HG02840 (cell line): ENCODE measurements around the gene GNAS-AS1.

Experiments used
- ATAC-seq: cut with Tn5 transposase; IDR thresholded peaks from one replicate; pipeline ENCODE4 v1.9.1; 2021; ENCODE audit warnings: mild to moderate bottlenecking, moderate library complexity, moderate number of reproducible peaks; ENCODE audit not compliant: unreplicated experiment, low FRiP score

The GNAS-AS1 gene

DNA sequence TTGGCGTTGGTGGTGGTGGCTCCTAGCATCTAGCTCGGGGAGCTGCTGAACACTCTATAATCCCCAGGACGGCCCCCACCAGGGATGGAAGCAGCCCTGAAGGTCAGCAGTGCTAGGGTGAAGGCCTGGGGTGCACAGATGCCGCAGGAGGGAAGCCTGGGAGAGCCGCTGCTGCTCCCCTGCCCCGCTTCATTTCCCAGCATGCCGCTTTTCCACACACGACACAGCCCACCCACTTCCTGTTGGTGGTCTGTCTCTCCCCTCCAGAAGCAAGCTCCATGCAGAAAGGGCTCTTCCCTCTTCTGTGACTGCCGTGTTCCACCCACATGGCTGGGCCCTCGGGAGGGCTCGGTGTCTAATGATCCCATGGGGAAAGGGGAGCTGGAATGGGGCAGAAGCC, 35.3 kb downstream of the GNAS-AS1 start:
- ATAC-seq: no peak

DNA sequence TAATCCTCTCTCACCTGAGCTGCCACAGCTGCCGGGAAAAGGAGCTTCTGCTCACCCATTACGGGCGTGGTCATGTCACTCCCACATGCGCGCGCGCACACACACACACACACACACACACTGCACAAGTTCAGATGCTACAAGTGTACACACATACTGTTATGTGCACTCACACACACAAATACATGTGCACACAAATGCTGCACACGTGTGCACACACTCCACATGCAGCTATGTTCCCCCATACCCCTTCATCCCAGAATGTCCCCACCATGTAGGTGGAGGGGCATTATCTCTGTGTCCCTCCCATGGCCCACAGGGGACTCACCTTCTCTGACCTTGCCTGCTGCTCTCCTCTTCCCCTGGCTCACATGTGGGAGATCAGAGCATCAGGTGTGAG, 37.3 kb downstream of the GNAS-AS1 start:
- ATAC-seq: no peak

DNA sequence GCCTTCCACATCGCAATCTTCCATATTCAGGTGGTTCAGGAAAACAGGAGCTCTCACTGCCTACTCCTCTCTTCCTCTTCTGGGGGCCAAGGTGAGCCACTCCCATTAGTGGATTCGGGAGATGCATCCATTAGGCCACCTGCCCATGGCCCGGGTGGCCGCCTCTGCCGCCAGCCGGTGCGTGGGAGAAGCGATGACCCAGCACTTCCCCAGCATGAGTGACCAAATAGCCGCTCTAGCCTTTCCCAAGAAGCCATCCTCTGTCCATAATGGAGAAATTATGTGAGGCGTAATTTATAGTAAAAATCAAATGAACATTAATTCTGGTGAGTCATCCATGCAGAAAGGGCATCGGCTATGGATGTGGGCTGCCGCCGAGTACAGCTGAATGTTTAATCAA, 39.4 kb downstream of the GNAS-AS1 start:
- ATAC-seq: no peak

DNA sequence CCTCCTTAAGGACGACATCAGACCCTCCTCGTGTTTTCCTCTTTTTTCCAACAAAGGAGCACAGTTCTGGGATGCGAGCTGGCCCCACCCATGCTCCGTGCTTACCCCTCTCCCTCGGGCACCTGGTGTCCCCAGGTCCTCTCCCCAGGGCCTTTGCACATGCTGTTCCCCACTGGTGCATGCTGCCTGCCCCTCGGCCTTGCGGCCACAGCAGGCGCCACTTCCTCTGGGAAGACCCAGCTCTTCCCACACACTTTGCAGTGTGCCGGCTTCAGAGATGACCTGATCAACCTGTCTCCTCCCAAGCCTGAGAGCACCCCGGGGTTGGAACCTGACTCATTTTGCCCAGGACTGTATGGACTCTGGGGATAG, 39.8 kb downstream of the GNAS-AS1 start:
- ATAC-seq: no peak

DNA sequence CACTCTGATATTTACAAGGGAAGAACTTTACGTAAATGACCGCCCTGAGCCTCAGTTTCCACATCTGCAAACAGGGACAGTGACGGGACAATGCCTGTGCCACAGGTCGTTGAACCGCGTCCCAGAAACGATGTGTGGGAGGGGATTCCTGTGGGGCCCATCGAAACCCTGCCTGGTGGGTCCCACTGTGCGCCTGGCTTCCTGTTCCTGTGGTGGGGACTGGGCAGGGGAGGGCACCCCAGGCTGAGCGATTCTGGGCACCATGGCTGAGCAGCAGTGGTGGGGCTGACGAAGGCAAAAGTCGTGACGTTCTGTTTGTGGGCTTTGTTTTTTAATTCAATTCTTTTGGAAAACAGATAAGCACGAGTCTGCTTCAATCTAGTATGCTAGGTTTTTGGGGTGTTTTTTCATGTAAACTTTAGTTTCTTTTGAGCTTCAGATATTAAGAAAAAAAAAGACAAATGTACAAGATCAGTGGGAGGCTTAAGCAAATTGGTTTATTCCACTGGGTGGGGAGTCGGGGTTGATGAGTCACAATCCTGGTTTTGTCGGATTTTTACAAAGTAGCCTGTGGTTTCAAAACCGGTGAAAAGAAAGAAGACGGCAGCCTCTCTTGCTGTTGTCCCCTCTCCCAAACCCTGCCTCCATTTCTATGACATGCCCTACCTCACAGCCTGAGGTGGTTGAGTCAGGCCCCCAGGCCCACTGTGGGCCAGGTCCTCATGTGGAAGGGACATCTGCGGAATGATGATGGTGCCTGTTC, 40.4 kb downstream of the GNAS-AS1 start:
- ATAC-seq: no peak

DNA sequence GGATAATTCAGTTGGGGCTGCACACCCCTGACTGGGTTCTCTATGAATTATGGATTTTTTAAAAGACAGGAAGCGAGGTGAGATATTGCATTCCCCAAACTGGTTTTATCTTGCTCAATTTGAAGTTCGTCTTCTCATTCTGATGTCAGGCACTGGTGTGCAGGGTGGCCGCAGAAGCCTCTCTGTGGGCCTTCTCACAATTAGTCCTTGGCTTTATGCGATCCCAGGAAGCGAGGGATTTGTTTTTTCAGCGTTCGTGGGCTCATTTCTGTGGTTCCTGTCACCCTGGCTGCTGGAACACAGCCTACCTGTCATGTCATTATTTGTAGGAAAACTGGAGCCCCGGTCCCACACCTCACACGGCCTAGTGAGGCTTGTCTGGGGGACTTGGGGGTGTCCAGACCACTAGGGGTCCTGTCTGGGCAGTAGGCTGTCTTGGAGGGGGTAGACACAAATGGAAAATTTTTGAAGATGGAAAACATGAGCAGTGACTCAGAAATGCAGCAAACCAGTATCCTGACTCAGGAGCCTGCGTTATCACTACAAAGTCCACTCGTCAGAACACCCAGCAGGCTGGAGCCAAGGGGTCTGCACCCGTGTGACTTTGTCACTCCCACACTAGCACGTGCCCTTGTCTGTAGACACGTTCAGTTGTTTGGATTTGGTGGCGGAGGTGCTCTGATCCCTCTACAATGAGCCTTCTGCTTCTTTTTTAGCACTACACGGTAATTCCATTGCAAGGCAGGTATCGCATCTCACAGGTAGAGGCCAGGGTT, 42.2 kb downstream of the GNAS-AS1 start:
- no peak for ATAC-seq

DNA sequence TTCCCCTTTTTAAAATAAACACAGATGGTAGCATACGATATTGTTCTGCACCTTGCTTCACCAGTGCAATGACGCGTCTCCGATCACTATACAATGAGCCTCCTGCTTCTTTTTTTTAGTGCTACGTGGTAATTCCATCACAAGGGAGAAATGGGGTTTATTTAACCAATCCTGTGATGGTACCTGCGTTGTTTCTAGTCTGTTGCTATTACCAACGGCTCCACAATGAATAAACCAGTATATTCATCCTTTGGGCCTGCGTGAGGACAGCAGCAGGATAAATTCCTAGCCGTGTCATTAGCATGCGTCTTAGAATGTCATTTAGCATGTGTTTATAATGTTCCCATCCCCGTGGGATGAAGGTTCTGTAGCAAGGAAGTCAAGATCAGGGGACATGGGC, 42.9 kb downstream of the GNAS-AS1 start:
- ATAC-seq: no peak

DNA sequence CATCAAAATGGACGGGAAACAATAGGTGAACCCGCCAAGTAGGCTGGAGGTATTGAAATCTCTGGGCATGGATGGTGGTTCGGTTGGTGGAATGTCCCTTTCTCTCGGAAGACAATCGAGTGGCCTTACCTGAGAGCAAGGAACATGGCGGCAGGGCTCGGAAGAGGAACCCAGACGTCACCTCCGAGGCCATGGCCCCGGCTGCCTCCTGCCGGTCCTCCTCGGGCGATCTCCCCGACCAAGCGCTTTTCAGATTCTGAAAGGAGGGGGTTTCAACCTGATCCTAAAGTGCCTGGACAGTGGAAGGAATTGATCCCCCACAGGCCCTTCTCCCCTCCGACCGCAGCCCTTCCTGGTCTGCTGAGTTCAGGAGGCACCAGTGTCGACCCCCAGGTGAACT, 47.2 kb downstream of the GNAS-AS1 start:
- ATAC-seq: no peak

DNA sequence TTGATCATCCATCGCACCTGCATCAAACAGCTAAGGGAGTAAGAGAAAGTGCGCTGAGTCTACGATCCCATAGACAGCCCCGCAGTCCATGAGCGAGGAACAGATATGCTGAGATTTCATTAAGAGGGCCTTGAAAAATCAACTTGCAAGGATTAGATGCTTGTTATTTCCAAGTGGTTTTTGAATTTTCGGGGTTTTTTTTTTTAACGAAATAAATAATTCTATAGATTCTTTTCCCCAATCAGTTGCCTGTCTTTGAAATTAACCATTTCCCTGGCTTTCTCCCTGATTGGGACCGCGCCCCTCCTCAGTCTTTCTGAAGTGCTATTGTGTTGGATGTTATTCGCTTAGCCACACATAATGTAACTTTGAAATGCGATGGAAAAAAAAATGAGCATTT, 48.6 kb downstream of the GNAS-AS1 start:
- ATAC-seq: no peak

DNA sequence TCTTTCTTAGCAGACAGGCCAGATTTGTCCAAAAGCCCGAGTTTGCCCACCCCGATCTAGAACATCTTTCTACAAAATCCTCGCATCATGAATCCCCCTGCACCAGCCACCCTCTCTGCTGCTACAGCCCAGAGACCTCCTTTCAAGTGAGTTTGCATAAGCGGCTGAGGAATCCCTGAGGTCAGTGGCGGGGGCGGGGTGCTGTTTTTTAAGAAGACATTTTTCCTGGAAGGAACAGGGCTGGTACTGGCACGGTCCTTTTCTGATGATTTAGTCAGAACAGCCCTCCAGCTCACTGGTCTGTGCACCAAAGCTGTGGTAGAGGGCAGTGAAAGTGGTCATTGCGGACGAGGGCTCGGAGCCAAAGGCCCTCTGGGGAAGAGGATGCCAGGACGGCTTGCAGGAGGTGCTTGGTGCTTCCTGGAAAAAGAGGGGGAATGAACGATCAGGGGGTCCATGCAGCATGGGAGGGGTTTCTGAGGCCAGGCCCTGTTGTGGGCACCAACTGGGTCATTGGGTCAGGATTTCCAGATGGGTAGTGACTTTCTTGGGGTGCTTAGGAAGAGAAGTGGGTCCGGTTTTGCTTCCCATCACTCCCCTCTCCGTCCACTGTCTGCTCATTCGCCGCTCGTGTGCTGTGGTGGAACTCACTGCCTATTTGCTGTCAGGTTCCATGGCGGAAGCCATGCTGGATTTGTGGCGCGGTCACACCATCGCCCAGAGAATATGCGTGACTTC, 50.4 kb downstream of the GNAS-AS1 start:
- no peak for ATAC-seq

DNA sequence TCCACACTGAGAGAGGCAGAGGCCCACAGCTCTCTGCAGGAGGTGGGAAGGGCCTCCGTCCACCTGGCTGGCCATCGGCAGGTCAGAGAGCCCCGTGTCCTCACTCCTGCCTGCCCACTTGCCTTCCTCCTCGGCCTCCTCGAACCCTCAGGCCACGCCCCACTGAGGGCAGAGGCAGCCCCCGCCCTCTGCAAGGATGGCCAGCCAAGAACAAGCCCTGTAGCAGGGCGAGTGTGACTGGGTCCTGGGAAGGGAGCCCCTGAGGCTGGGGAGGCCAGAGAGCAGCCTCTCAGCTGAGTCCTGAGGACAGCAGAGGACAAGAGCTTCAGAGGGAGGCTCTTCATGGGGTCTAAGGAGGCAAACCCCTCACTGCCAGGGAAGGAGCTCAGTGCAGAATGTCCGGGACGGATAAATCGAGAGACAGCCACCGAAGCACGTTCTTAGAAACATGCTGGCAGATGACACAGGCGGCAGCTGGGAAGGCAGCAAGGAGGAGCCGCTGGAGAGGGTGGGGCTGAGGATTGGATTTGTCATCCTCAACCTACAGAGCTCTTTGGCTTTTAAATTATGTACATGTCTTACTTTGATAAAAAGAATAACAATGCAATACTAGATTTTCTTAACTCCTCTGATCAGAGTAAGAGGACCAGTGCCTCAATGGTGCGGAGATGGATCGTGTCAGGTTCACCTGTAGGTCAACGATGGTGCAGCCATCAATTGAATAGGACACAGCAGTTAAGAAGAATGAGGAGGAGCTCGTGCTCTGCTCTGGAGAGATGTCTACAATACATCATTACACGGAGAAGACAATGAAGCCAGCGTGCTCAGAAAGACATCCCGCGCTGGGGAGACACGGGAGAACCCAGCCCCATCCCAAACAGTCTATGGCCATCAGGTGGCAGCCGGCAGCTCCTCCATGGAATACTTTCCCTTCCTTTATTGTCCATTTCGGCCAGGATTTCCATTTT, 53.0 kb downstream of the GNAS-AS1 start:
- no peak for ATAC-seq

DNA sequence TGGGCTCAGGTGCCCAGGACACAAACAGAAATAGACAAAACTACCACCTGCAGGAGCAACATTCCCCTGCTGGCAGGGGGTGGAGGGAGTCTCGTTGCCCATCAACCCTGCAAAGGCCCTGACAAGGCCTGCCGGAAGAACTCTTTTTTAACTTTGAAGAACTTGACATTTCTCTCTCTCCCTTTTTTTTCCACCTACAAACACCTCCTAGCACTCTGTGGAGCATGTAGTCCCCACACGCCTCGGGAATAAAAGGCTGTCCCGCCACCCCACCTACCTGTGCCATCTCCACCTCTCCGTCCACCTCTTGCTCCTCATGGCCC, 54.8 kb downstream of the GNAS-AS1 start:
- no peak for ATAC-seq

DNA sequence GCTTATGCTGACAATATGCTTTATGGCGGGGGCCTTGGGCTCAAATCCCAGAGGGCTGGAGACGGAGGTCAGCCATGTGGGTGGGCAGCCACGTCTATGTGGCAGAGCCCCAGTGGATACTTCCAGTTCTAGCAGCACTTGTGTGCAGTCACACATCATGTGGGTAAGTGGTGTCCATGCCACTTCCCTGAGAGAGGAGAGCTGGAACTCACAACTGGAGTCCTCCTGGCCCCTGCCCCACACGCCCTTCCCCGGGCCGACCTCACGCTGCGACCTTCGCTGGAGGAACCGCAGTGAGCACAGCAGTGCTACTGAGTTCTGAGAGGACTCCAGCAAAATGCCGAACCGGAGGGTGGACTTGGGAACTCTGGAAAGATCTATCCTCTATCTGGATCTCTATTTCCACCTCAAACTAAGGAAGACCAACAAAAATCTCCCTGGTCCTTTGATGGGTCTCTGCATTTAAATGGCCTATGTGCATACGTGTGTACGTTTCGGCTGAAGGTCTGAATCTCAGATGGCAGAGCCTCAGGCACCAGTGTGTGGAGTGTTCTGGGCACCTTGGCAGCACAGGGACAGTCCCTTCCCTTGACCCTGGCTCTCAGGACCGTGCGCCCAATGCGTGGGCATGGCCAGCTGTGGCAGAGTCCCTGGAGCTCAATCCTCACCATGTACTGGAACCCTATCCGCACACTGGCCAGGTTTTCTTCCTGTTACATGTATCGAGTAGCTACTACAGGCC, 55.4 kb downstream of the GNAS-AS1 start:
- no peak for ATAC-seq

DNA sequence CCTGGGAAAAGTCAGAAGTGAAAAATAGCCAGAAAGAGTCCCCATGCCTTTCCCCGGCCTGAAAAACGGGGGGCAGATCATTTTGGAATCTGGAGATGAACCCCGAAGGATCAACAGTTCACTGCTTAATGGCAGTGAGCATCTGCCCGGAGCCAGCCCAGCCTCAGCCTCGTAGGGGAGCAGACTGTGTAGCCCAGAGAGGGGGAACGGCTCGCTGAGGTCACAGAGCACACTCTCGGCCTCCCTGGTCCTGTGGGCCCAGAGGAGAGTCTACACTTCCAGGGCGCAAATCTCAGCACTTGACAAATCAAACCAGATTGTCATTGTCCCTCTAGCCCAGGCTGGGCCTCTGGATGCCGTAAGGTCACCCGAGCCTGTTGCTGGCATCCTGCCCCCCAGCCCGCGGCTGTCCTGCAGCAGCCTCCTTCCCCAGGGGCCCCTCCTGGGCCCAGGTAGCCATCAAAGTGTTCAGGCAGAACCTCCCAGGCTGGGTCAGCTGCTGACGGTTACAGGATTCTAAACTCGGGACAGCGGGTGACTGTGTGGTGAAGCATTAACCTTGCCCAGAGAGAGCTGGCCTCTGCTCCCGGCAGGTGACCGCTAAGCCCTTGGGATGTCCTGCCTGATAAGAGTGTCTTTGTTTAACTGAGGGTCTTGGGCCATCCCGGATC, 56.1 kb downstream of the GNAS-AS1 start:
- ATAC-seq: no peak

DNA sequence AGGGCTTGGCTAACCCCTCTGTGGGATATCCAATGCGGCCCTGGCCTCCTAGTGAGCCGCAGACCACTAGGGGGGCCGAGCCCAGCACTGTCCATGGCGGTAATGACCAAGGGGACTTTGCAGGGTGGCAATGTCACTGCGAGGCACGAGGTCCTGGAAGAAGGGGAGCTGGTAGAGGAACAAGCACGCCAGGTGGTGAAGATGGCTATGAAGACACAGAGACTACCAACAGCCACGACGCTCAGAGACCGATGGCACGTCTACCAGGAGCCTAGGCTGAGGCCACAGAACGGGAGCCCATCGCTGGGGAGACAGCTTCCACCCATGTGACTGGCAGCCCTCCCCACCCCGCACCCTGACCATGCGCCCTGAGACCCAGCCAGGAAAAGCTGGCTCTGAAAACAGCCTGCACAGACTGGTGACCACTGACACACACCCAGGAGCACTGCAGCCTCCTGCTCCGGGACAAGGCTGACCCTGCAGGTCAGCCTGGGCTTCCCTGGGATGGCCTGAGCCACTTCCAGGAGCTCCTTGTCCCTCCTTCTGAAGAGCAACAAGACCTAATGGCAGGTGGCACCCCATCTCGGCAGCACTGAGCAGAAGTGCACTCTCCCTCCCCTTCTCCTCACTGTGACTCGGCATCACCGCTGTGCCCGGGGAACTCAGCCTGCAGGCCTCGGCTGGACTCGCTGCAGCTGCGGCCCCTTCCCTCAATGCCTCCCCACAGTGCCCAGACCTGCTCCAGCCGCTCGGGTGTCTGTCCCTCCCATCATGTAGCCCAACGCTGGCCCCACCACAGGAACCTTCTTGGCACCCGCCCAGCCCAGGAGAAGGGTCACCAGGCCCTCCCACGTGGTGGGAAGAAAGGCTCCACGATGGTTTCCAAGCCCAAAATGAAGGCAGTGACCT, 56.9 kb downstream of the GNAS-AS1 start:
- no peak for ATAC-seq

DNA sequence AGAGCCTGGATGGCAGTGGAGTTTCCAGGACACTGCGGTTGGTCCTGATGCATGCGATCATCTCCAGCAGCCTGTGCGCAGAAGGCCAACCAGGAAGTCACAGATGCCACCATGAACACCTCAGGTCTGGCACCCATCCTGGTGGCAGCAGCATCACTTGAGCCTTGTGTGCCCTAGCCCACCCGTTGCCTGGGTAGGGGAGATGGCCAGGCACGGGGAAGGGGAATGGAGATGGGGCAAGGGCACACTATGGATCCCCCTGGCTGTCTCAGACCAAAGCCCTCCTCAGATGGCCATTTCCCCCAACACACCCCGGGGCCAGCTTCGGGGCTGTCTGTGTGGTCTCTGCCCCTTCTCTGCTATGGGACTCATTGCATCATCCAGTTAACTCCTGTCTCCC, 58.3 kb downstream of the GNAS-AS1 start:
- ATAC-seq: no peak

DNA sequence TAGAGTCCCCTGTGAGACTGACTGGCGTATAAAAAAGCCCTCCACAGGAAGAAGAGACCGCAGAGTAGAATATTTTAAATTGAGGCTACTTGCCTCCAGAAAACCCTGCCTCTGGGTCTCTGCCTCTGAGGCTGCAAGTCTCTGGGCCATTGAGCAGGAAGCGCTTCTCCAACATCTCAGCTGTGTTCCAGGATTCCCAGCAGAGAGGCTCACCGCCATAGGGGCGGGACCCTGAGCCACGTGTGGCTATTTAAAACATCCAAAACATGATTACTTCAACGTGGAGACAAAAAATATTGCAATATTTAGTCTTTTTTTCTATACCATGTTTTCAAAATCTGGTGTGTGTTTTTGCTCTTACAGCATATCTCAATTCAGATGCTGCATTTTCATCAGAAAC, 59.4 kb downstream of the GNAS-AS1 start:
- ATAC-seq: no peak

DNA sequence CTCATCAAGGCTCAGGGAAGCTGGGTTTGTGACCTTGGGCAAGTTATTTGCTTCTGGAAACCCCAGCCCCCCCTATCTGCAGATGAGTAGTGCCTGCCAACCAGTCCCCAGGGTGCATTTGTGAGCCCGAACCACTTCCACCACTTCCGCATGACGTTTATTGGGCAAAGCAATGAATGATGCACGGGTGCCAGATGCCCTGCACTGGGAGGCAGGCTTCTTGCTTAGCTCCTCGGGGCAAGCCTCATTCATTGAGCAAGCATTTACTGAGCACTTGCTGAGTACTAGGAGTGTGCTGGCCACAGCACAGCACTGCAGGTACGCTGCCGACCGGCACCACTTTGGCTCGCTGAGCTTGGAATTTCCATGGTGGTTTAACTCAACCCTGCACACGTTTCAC, 60.2 kb downstream of the GNAS-AS1 start:
- ATAC-seq: no peak
